Skin epidermis (tissue), 12 donors: ENCODE results near the gene RAB28.
"Not testable (repeated sequence)": the region's sequence is repeated elsewhere in the genome, so short reads cannot be mapped to it uniquely, and the experiment has no call there.

Source experiments
- H3K27ac ChIP-seq, 21 experiments: fragments of 200-600 bp; sonication (generic) in 11 of 21; one replicate each; pipeline ENCODE4 v1.5.0; 2020; ENCODE audit warnings: mild to moderate bottlenecking in 3 of 21, inconsistent platforms in 2 of 21, moderate library complexity in 2 of 21
- H3K4me3 ChIP-seq, 7 experiments: fragments of 200-600 bp; sonication (generic) in 2 of 7; one replicate each; pipeline ENCODE4 v1.5.0; 2020; ENCODE audit warnings: inconsistent platforms in 2 of 7, mild to moderate bottlenecking in 2 of 7, moderate library complexity in 1 of 7

The RAB28 gene

DNA sequence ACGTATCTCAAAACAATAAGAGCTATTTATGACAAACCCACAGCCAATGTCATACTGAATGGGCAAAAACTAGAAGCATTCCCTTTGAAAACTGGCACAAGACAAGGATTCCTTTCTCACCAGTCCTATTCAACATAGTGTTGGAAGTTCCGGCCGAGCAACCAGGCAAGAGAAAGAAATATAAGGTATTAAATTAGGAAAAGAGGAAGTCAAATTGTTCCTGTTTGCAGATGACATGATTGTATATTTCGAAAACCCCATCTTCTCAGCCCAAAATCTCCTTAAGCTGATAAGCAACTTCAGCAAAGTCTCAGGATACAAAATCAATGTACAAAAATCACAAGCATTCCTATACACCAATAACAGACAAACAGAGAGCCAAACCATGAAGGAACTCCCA is 94.2 kb downstream of the RAB28 start:
- not testable (repeated sequence) for H3K27ac ChIP-seq, H3K4me3 ChIP-seq

DNA sequence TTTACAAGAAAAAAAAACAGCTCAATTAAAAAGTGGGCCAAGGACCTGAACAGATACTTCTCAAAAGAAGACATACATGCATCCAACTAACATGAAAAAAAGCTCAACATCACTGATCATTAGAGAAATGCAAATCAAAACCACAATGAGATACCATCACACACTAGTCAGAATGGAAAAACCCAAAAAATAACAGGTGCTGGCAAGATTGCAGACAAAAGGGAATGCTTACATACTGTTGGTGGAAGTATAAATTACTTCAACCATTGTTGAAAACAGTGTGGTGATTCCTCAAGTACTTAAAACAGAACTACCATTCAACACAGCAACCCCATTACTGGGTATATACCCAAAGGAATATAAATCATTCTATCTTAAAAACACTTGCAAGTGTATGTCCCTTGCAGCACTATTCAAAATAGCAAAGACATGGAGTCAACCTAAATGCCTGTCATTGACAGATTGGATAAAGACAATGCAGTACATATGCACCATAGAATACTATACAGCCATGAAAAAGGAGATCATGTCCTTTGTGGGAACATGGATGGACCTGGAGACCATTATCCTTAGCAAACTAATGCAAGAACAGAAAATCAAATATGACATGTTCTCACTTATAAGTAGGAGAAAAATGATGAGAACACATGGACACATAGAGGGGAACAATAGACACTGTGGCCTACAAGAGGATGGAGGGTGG is 97.6 kb downstream of the RAB28 start:
- no peak overlapping the region for H3K4me3 ChIP-seq

DNA sequence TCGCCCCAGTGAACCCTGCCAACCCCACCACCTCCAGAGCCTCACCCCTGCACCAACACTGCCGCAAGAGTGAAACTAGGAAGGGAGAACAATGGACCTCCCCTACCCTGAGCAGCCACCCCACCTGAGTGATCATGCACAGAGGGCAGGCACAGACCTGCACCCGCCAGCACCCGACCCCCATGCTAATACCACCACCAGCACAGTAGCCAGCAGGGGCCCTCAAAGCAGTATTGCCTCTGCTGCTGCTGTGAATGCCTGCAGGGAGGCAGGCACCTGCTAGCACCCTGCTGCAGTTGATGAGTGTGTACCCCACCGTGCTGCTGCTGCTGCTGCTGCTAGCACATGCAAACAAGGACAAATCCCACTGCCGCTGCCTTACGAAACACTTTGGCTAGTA is 100.1 kb downstream of the RAB28 start:
- Histone ChIP-seq H3K4me3 (no peak overlapping the region), H3K27ac (no peak overlapping the region)

More for the DNA sequence above, 97.6 kb downstream of the RAB28 start:
- H3K27ac ChIP-seq = no peak overlapping the region

DNA sequence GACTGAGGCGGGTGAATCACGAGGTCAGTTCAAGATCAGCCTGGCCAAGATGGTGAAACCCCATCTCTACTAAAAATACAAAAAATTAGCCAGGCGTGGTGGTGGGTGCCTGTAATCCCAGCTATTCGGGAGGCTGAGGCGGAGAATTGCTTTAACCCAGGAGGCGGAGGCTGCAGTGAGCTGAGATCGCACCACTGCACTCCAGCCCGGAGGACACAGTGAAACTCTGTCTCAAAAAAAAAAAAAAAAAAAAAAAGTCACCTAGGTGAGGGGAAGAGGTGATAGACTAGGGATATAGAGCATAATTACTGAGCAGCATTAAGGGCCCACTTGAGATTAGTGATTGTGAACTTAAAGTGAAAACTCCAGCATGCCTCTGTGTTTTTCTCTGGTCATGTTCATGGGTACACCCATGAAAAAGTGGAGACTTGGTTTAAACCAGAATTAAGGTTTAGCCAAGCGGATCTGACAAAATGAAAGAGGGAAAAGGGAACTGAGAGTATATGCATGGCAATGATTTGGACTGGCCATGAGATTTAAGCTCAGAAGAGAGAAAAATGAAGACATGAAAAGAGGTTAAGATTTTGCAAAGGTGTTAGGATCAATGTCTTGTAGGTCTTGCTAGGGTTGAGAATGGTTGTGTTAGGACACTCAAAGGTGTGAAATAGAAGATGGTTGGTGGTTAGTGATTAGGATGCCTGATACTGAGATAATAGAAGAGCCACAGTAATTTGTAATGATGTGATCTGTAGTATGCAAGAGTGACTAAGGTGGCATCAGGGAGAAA is 105.0 kb downstream of the RAB28 start:
- H3K4me3 ChIP-seq = no peak overlapping the region
- H3K27ac ChIP-seq = no peak overlapping the region

DNA sequence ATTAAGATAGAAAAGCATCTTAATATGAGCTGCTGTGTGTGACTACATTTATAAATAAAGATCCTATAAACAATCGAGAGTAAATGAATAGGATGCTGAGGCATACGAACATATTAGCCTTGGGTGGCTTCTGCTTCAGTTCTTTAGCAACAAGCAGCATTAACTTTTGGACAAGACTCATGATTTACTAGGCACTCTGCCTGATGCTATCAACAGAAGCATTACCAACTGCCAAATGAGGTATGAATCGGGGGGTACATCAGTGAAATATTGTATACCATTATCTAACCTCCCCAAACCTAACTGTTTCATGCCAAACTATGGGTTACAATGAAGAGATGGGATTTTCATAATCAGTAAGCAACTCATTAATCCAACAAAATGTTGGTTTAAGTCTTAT is 113.1 kb downstream of the RAB28 start:
- no peak overlapping the region for H3K4me3 ChIP-seq
- H3K27ac ChIP-seq = no peak overlapping the region

DNA sequence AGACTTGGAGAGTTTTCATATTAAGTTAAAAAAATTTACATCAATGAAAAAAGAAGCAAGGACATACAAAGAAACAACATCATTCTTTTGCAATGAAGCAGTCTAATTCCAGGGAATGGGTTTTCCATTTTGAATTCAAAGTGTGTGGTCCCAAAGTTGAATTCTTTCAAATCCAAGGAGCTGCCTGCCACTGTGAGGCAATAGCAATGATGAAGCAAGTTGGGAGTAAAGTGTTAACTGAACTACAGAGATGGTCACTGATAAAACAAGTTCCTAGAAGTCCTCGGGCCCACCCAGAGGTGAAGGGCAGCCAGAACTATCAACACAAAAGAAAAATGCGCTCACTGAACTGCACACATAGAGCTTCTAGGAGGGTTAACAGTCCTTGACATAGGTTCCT is 115.9 kb downstream of the RAB28 start:
- Histone ChIP-seq H3K27ac (no peak overlapping the region), H3K4me3 (no peak overlapping the region)

DNA sequence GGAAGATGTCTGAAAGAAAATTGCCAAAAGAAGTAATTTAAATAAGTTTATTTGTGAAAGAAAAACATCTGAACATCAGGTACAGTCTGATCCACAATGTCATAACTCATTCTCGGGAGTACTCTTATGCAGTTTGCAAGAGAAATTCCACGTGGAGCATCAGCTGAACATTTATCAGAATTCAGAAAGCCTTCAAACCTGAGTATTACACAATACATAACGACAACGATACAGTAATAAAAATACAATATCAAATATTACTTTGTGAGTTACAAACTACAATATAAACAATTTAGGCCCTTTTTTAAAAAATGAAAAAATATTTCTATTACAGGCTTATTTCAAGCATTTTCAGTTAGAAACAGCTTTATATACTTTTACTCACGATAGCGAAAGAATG is 116.4 kb downstream of the RAB28 start:
- Histone ChIP-seq H3K4me3 (no peak overlapping the region), H3K27ac (no peak overlapping the region)

DNA sequence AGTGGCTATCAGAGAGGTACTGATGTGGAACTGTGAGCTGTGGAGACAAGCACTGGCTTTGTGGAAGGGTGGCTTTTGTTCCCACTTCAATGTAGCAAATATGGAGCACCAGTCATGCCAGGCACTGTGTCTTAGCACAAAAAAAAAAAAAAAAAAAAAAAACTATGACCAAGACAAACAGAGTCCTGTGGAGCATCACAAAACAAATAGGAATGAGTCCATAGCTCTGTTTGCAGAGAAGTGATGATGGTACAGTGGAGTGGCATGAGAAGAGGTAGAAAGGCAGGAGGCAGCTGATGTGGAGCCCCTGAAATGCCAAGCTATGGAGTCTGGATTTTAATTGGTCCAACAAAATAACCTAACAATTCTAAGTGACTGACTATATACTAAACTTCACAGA is 116.9 kb downstream of the RAB28 start:
- no peak overlapping the region for H3K4me3 ChIP-seq
- H3K27ac ChIP-seq = no peak overlapping the region

DNA sequence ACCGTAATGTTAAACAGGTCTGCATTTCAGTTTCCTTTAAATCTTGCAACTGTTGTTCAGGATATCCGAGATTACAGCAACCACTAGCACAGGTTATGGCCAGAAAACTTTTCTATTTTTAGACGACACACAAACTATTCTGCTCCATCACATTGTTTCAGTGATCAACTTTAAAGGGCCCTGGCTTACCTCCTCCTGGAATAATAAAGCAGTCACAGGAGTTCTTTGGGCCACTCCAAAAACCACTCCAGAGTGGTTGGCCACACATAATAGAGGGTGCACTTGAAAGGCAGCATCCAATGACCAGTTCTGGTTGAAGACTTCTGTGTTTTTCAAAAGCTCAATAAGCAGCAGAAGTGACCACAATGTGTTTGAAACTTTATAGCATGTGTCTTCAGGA is 118.9 kb downstream of the RAB28 start:
- H3K4me3 ChIP-seq = no peak overlapping the region
- no peak overlapping the region for H3K27ac ChIP-seq

DNA sequence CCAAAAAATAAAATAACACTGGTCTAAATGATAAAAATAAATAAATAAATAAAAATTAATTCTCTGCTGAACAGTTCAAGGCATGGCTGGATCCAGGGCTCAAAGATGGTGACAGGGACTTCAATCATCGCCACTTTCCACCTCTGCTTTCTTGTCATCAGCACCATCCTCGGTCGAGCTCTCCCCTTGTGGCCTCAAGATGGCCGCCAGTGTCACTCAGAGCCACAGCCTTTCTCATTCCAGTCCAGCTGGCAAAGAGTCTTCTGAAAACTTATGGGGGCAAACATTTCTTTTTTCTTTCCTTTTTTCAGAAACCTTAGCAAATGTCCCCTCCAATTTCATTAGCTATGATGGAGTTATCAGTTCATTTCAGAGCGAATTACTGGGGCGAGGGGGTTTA is 119.5 kb downstream of the RAB28 start:
- no peak overlapping the region for H3K27ac ChIP-seq
- no peak overlapping the region for H3K4me3 ChIP-seq

DNA sequence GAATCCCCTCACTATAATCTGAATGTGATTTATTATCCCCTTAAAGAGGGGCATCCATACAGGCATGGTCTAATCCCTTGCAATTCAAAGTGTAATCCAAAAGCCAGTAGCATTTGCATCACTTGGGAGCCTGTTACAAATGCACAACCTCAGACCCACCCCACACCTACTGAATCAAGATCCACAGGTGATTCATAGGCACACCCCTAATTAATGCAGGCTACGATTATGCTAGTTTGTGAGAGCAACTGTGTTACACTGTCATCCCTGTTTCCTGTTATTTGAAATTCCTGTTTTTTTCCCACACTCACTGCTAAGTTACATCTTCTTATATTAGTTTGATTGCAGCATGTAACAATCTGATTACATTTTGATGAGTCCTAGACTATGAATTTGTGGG is 120.0 kb downstream of the RAB28 start:
- H3K4me3 ChIP-seq = no peak overlapping the region
- no peak overlapping the region for H3K27ac ChIP-seq

DNA sequence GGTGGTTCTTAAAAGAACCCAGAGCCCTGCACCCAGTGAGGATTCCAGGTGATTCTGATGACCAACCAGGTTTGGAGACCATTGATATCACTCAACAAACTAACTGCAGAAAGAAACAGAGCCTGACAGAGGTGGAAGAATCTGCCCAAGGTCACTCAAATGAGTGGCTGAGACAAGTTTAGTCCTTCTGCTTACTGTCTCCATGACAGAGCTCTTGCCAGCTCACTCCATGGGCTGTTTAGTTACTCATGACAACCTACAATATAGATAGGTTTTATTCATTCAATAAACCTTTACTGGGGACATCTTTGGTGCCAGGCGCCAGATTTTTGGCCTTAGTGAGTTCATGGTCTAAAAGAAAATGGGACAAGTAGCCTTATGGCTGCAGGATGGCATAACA is 124.3 kb downstream of the RAB28 start:
- H3K27ac ChIP-seq = no peak overlapping the region
- no peak overlapping the region for H3K4me3 ChIP-seq

DNA sequence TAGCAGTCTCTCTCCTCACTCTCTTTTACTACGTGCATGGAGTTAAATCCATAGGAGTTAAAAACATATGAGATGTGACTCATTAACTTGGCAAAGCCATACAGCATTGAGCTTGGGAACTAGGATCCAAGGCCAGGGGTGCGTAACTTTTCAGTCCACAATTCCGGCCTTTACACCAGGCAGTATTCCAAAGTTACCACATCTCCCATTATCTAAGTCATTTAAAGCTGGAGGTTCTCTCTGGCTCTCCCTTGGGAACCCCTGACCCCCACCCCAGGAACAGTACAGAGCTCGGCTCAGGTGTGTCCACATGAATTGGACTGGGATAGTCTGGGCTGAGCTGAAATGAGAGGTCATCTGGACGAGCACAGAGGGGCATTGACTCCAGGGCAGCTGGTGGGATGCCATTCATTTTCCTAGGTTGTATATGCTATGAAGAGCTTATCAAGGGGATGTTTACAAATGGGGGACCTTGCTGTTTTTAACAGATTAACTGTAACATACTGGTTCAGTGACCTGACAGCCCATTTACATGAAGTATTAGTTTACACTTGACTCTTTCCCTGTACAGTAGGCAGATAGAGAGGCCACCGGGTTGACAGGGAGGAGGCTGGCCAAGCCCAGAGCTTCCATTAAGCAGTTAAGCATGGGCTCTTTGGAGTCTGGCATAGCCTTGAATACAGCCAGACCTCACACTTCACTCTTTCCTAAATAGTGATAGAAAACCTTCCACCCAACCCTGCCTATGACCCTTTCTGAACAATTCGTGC is 128.8 kb downstream of the RAB28 start:
- Histone ChIP-seq H3K4me3 (no peak overlapping the region), H3K27ac (no peak overlapping the region)

DNA sequence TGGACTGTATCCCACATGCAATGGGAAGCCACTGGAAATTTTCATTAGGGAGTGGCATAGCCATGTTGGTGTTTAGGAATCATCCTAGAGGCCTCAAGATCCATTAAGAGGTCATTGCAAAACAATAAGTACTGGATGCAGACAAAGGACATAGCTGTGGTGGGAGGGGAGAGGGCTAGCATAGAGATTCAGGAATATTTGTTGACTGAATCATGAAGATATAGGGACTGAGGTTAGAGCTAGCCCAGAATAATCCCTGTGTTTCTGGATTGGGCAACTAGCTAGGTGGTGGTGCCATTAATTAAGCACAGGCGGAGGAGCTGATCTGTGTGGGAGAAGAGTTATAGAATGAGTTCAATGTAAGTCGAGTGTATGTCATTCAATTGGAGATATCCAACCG is 135.0 kb downstream of the RAB28 start:
- Histone ChIP-seq H3K27ac (no peak overlapping the region), H3K4me3 (no peak overlapping the region)

DNA sequence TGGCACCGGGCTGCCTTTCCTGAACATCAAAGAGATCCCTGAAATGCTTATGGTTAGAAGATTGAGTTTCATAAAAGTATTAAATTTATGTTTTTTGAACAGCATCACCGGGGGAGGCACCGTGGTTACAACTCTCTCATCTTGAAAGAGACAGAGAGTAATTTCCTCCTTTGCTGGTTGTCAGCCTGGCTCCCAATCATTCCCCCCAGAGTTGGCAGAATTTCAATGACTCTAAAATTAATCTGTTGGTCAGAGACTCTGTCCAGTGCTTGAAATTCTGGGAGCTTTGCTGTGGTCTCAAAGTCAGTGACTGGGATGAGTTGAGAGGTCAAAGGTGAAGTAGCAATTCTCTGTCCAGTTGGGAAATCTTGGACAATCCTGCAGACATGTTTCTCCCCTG is 135.9 kb downstream of the RAB28 start:
- Histone ChIP-seq H3K4me3 (no peak overlapping the region), H3K27ac (no peak overlapping the region)

DNA sequence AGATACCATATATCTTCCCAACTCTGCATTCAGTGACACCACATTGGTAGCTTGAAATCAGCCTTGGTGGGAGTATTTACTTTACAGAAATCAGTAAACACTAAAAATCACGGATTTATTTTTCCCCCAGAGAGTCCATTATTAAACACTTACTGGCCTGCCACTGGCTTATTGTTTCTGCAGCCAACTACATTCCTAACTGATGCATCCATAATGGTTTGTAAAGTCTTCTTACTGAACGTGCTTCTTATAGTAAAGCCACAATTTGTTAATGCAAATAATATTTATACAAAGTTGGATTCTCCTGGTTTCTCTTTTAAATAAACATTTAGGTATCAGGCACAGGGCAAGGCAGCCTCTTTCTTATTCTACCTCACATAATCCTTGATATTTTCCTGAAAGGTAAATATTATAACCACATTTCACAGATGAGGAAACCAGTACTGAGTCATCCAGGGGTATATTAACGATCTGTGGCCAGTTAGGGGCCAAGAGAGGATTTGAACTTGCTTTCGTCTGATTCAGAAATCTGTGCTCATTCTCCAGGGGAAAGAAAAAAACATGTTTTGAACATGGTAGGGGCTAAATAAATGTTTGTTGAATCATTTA is 136.5 kb downstream of the RAB28 start:
- no peak overlapping the region for H3K4me3 ChIP-seq
- no peak overlapping the region for H3K27ac ChIP-seq

DNA sequence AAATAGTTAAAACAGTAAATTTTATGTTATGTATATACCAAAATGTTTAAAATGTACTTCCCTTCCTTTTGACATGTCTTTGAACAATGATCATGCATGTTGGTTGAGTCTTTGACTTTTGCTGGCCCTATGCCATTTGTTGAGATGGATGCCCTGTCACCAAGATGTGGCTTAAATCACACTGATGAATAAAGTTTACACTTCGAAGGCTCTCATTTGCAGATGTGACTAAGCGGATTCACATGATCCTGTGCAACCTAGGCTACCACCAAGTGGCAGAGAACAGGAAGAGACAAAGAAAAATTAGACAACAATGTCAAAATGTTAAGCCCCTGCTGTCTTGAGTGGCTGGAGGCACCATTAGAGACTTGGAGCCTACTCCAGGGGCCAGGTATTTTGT is 139.9 kb downstream of the RAB28 start:
- no peak overlapping the region for H3K27ac ChIP-seq
- H3K4me3 ChIP-seq = no peak overlapping the region

DNA sequence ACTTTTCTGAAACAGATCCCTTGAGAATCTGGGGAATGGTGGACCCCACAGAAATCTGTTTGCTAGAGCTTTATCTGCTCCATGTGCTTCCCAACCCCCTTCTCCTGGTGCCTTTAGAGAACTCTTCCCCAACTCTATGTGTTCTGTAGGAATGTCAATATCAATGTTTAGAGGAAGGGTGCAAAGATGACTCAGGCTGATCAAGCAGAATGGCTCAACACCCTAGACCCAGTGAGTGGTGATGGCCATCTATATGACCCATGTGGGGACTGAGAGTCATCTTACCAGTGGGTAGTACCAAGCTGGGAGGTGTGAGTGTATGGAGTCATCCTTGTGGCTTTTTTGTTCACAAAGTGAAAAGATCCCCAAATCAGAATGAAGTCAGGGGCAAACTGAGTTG is 143.5 kb downstream of the RAB28 start:
- Histone ChIP-seq H3K4me3 (no peak overlapping the region), H3K27ac (no peak overlapping the region)

DNA sequence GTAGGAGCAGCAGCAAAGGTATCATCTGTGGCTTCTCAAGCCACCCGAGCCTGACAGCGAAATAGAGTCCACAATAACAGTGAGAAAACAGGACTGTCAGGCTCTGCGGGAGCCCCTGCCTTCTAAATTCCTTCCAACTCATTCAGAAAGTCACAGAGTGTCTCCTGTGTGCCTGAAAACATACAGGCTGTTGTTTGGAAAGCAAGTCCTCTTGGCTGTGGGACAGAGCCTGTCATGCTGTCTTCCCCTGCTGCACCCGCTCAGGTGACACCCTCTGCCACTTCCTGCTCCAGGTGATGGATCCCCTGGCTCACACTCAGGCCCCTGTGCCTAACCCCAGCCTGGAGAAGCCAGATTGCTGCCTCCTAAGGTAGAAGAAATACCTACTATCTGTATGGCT is 152.3 kb downstream of the RAB28 start:
- Histone ChIP-seq H3K27ac (no peak overlapping the region), H3K4me3 (no peak overlapping the region)

DNA sequence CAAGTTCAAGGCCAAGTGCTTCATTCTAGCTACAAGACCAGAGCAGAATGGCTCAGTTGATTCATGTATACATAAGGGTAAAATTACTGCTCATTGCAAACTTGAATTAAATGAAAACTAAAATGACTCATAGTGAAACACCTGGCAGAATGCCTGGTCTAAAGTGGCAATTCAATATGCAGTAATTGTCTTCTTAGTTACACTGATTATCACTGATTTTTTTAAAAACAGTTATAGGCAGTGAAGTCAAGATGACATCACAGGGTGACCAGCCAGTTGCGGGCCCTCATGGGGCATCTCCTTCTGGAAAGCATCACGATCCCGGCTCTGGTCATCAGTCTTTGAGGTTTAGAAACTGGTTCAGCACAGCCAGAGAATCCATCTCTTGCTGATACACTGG is 154.2 kb downstream of the RAB28 start:
- H3K27ac ChIP-seq = no peak overlapping the region
- no peak overlapping the region for H3K4me3 ChIP-seq
